GM12874 (cell line): Measurements from ENCODE around the gene PUS1.

Experiments
- TF ChIP-seq, protein P1 (sequence below): IDR thresholded peaks from 2 replicates; pipeline ENCODE4 v1.5.1; 2011; ENCODE audit warnings: low read depth, mild to moderate bottlenecking, control low read depth, low read length, moderate library complexity; ENCODE audit not compliant: insufficient read depth

The PUS1 gene

DNA sequence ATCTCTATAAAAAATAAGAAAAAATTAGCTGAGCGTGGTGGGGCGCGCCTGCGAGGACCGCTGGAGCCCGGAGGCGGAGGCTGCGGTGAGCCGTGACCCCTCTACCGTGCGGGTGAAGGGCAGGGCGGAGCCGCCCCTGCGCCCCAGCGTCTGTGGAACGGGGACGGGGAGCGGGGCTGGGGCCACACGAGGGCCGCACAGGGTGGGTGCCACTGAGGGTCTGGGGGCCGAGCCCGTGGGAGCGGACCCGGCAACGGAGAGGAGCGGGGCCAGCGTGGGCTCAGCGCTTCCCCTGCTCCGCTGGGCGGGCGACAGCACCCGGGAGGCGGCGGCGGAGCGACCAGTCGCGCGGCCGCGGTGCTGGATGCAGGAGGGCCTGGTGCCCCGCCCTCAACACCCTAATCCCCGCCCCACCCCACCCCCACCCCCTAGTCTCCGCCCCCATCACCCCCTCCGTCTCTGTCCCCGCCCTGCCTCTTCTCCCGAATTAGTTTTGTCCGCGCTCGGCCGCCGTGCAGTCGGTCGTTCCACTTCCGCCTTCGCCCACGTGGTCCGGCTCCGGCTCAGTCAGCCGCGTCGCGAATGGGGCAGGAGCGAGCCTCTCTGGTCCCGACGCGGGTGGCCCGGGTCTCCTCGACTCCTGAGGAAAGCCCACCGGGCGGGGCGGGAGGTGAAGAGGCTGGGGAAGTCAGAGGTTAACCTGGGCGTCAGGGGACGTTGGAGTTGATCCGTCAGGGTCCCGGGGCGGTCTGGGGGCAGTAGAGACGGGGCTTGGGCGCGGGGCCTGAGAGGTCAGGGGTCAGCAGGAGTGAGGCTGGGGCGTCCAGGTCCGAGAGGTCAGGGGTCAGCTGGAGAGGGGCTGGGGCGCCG lies at the start of gene PUS1:
TSS of gene PUS1 (plus strand) at position 566 of the 870 bp plus-strand sequence. CDS start 447 bp downstream, outside the sequence.
- TF ChIP-seq, protein P1, sequence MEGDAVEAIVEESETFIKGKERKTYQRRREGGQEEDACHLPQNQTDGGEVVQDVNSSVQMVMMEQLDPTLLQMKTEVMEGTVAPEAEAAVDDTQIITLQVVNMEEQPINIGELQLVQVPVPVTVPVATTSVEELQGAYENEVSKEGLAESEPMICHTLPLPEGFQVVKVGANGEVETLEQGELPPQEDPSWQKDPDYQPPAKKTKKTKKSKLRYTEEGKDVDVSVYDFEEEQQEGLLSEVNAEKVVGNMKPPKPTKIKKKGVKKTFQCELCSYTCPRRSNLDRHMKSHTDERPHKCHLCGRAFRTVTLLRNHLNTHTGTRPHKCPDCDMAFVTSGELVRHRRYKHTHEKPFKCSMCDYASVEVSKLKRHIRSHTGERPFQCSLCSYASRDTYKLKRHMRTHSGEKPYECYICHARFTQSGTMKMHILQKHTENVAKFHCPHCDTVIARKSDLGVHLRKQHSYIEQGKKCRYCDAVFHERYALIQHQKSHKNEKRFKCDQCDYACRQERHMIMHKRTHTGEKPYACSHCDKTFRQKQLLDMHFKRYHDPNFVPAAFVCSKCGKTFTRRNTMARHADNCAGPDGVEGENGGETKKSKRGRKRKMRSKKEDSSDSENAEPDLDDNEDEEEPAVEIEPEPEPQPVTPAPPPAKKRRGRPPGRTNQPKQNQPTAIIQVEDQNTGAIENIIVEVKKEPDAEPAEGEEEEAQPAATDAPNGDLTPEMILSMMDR, result no peak

GRCh38 chr12:131882804-131883520 lies 46.1 kb upstream of the PUS1 start:
- TF ChIP-seq, protein P1, result no peak

DNA sequence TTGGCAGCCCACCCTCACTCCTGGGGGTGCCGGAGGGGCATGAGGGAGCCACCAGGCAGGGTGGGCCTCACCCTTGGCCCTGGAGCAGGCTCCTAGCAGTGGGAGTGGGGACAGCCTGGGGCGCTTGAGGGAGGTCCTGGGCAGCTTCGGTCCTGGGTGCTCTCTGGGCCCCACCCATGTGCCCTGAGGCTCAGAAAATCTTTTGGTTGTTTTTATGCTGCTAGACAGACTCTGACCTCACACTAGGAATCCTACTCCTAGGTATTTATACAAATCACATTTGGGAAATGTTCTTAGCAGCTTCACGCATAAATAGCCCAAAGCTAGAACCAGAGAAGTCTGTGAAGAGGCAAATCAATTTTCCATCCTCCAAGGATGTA lies 45.6 kb upstream of the PUS1 start:
- TF ChIP-seq, protein P1, result no peak

DNA sequence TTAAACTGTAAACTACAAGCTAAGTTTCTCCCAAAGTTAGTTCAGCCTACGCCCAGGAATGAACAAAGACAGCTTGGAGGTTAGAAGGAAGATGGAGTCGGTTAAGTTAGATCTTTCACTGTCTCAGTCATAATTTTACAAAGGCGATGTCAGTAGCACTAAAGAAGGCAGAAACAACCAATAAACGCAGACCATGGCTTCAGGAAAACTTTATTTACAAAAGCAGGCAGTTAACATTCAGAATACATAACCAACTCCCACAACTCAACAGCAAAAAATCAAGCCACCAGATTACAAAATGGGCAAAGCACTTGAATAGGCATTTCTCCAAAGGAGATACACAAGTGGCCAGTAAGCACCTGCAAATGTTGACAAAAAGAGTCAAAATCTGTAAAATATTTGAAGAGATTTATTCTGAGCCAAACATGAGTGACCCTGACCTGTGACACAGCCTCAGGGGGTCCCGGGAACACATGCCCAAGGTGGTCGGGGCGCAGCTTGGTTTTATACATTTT lies 43.5 kb upstream of the PUS1 start:
- TF ChIP-seq, protein P1, result no peak

- TF ChIP-seq, protein P1, result no peak
Observed at GRCh38 chr12:131892711-131893604, 36.1 kb upstream of the PUS1 start.

DNA sequence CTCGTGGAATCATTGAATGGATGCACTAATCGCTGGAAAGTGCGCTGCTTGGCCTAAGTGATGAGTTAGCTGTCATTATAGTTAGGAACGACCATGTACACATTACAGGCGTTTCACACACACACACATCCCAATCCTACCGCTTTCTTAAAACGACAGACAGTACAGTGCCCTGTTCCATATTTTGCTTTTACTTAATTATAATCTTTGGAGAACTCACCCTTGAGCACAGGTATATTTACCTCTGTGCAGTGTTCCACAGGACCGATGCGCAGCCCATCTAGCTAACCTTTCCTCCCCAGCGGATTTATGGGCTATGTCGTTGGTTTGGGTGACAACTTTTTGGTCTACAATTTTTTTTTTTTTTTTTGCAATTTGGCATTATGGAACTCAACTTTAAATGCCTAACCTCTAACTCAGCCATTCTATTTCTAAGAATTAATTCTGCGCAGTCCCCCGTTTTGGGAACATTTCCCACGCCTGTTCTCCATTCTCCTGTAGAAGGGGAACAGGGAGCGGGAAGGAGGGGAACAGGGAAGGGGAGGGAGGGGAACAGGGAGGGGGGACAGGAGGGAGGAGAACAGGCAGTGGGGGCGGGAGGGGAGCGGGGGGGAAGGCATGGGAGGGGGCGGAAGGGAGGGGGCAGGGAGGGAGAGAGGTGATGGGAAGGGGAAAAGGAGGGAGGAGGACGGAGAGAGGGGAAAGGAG lies 35.3 kb upstream of the PUS1 start:
- TF ChIP-seq, protein P1, result no peak
